Cerebellar nuclear complex (tissue), 1 donor: Measurements from ENCODE around the gene OR10AD1.
"Not testable (repeated sequence)": the region's sequence is repeated elsewhere in the genome, so short reads cannot be mapped to it uniquely, and the experiment has no call there.

Source experiments
- DNase-seq, 2 experiments: peaks; one replicate each; lab custom pipeline; 2025; lab: John Stamatoyannopoulos, UW

OR10AD1 gene

GRCh38 chr12:48160046-48160445, 43.0 kb downstream of the OR10AD1 start:
- DNase-seq, result no peak

DNA sequence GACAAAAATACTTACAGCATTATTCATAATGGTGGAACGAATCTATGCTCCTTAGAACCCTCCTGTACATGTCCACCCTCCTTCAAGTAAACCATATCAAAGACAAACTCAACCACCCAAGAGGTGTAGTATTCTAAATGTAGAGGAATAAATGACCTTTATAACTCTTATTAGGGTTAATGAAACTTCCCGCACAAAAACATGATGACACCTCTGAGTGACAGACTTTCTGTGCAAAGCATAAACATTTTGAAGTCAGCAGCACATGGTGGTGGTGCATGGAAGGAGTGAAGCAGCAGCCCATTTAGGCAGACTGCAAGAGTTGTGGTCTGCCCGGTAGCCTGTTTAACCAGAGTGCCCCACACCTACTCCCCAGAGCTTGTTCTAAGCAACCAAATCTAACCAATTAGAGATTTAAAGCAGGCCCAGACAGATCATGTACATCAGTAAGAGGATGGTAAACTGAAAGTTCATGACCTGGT, 45.2 kb downstream of the OR10AD1 start:
- DNase-seq, result no peak

DNA sequence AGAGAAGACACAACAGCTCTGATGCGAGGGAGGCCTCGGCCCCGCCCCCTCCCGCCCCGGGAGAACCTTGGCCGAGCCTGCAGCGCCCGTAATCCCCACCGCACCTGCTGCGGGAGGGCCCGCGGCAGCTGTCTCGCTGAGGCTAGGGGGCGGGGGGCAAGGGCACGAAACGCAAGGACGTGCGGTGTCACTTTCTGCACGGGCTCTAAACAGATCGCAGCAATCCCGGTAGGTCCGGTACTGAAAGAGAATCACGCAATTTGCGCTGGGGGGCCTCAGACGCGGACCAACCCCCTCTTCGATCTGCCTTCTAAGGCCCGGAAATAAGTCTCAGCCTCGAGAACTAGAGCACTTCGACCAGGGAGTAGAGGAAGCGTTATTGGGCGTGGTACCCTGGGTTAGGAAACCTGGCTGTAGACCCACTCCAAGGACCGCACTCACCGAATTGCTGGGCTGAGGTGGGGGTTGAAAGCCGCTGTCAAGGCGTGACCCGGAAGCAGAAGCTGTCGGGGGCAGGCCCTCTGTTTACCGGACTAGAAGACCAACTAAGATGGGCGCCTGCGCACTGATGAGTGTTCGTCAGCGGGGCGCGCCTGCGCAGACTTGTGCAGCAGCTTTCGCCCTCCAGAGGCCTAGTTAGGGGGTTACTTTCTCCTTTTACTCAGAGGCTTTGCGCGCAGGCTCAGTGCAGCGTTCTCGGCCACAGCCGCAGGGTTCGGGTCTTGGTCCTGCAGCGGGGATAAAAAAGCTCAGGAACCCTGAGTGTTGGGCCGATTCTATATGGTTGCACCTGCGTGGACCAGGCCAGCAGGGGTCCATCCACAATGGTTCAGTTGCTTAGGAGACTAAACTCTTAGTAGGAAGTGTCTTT, 45.8 kb downstream of the OR10AD1 start, which contains the start of gene ASB8:
TSS of gene ASB8 (minus strand) at position 498 of the 871 bp plus-strand sequence. CDS start 4,019 bp downstream, outside the sequence.
- peak; percentile 74 to 86 for DNase-seq

DNA sequence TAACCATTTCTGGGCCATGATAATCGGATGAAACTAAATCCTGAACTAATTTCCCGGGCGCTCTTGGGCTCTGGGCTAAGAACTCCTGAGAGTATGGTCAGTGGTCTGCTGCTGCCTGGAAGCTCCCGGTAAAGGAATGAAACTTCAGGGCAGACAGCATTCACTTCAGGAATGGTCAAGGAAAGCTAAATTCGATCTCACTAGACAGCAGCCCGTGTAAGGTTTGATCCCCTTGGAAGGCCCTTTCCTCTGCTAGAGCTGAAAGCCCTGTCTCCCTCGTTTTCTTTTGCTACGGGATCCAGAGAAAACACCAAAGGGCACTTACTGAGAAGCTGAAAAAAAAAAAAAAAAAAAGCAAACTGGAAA, 46.5 kb downstream of the OR10AD1 start:
- DNase-seq, result no peak

DNA sequence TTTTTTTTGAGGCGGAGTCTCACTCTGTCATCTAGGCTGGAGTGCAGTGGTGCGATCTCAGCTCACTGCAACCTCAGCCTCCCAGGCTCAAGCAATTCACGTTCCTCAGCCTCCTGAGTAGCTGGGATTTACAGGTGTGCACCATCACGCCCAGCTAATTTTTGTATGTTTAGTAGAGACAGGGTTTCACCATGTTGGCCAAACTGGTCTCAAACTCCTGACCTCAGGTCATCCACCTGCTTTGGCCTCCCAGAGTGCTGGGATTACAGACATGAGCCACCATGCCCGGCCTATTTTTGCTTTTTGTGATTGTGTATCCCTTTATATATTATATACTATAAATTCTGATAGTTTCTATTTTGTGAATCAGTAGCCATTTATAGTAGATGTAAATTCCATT, 47.3 kb downstream of the OR10AD1 start:
- not testable (repeated sequence) for DNase-seq
